ENCODE measurements around the gene MICALL2. TPM values are rescaled to one million over a fixed set of nuclear protein-coding genes. Genes with fewer than 3 reads are reported as not detected.

MICALL2 gene
- total and polyA plus RNA-seq, 4 donors: 2.9 to 16.3 (median 7.6) TPM

GRCh38 chr7:1437155-1437880, 22.0 kb downstream of the MICALL2 start:
- H3K4me3 ChIP-seq (ENCODE audit: low read depth in 1 of 3, low read length in 3 of 3): no peak overlapping the region

GRCh38 chr7:1436608-1437007, 22.7 kb downstream of the MICALL2 start:
- Histone ChIP-seq H3K27me3 (ENCODE audit: control insufficient read depth in 4 of 4, insufficient read depth in 4 of 4, low read length in 3 of 4) (no peaks in the 10 kb centered on the region), H3K9me3 (ENCODE audit: control insufficient read depth in 4 of 4, low read length in 3 of 4) (no peaks in the 10 kb centered on the region), H3K27ac (ENCODE audit: low read depth in 1 of 2, low read length in 2 of 2) (no peak overlapping the region), H3K9ac (ENCODE audit: low read depth in 1 of 2, low read length in 2 of 2) (no peak overlapping the region), H3K4me3 (ENCODE audit: low read depth in 1 of 3, low read length in 3 of 3) (no peak overlapping the region), H3K36me3 (ENCODE audit: control insufficient read depth in 4 of 4, insufficient read depth in 3 of 4, low read depth in 1 of 4, low read length in 3 of 4) (peaks cover 0 to 4% (median 0%) of the 10 kb centered on the region in 4 donors), H3K4me1 (ENCODE audit: control insufficient read depth in 4 of 4, insufficient read depth in 4 of 4, low read length in 3 of 4) (peaks cover 0 to 2% (median 0%) of the 10 kb centered on the region in 4 donors)
- TF ChIP-seq ATF3 (IDR thresholded peaks at IDR 0.05): no peak
- TF ChIP-seq RXRA (IDR thresholded peaks at IDR 0.05): no peak
- no peak for TF ChIP-seq TAF1 (conservative IDR thresholded peaks at IDR 0.05)
- no peak for TF ChIP-seq JUND (IDR thresholded peaks at IDR 0.05)
- TF ChIP-seq EGR1 (IDR thresholded peaks at IDR 0.05; ENCODE audit: low read depth in 2 of 2): no peak
- no peak for TF ChIP-seq FOXA2 (IDR thresholded peaks at IDR 0.05)
- TF ChIP-seq HNF4G (IDR thresholded peaks at IDR 0.05): no peak
- no peak for TF ChIP-seq GABPA (IDR thresholded peaks at IDR 0.05 in 1 of 2, conservative IDR thresholded peaks at IDR 0.05 in 1 of 2)
- TF ChIP-seq ZBTB33 (IDR thresholded peaks at IDR 0.05): no peak
- no peak for TF ChIP-seq MAX (IDR thresholded peaks at IDR 0.05)
- no peak for TF ChIP-seq HNF4A (conservative IDR thresholded peaks at IDR 0.05)
- no peak for TF ChIP-seq CTCF (IDR thresholded peaks at IDR 0.05; ENCODE audit: low read depth, low read length, missing input control)
- no peak for TF ChIP-seq YY1 (IDR thresholded peaks at IDR 0.05)
- no peak for TF ChIP-seq SP1 (IDR thresholded peaks at IDR 0.05)
- no peak for TF ChIP-seq RAD21 (IDR thresholded peaks at IDR 0.05)
- TF ChIP-seq FOXA1 (IDR thresholded peaks at IDR 0.05): no peak
- WGBS: 94% methylated on average over 20 of the region's 20 CpGs
- no peak for DNase-seq (ENCODE audit: low spot score)

More at GRCh38 chr7:1437155-1437880, 22.0 kb downstream of the MICALL2 start:
- no peaks in the 10 kb centered on the region for H3K9me3 ChIP-seq (ENCODE audit: control insufficient read depth in 4 of 4, low read length in 3 of 4)
- no peak overlapping the region for H3K27ac ChIP-seq (ENCODE audit: low read depth in 1 of 2, low read length in 2 of 2)
- H3K4me1 ChIP-seq (ENCODE audit: control insufficient read depth in 4 of 4, insufficient read depth in 4 of 4, low read length in 3 of 4): no peaks in the 10 kb centered on the region
- WGBS: 95% methylated on average over 43 of the region's 43 CpGs
- peaks cover 0 to 4% (median 2%) of the 10 kb centered on the region in 4 donors for H3K36me3 ChIP-seq (ENCODE audit: control insufficient read depth in 4 of 4, insufficient read depth in 3 of 4, low read depth in 1 of 4, low read length in 3 of 4)
- DNase-seq (ENCODE audit: low spot score): no peak
- no peak overlapping the region for H3K9ac ChIP-seq (ENCODE audit: low read depth in 1 of 2, low read length in 2 of 2)
- TF ChIP-seq MAX (IDR thresholded peaks at IDR 0.05) (no peak), ZBTB33 (IDR thresholded peaks at IDR 0.05) (no peak), RXRA (IDR thresholded peaks at IDR 0.05) (no peak), YY1 (IDR thresholded peaks at IDR 0.05) (no peak)
- no peaks in the 10 kb centered on the region for H3K27me3 ChIP-seq (ENCODE audit: control insufficient read depth in 4 of 4, insufficient read depth in 4 of 4, low read length in 3 of 4)

Data from liver (tissue), 9 donors.